Activated naive CD4-positive, alpha-beta T cell treated with anti-CD3 and anti-CD28 coated beads, Interleukin-2, amount 10 ng/mL, durations not matched to agents 7 days and 5 days (primary cell): ENCODE data around the gene GORASP1.

Source experiments
- CTCF ChIA-PET: fragments of 350-600 bp; sonication (Branson Sonifier 250); formaldehyde crosslinking; loops from one replicate; lab custom pipeline; 2021; ENCODE audit warnings: antibody characterized with exemption; lab: Charles Lee
- DNase-seq: peaks from one replicate; pipeline ENCODE4 v3.0.0-alpha.2; 2020
- H3K27ac Mint-ChIP-seq: one replicate; pipeline ENCODE4 v1.8.0; 2021; ENCODE audit warnings: mild to moderate bottlenecking, moderate library complexity, mixed read lengths
- H3K27me3 Mint-ChIP-seq: one replicate; pipeline ENCODE4 v1.8.0; 2021; ENCODE audit warnings: mild to moderate bottlenecking, mixed read lengths
- H3K36me3 Mint-ChIP-seq: one replicate; pipeline ENCODE4 v1.8.0; 2021; ENCODE audit warnings: mixed read lengths
- H3K4me1 Mint-ChIP-seq: one replicate; pipeline ENCODE4 v1.8.0; 2021; ENCODE audit warnings: mixed read lengths
- H3K4me3 Mint-ChIP-seq: one replicate; pipeline ENCODE4 v1.8.0; 2021; ENCODE audit warnings: mild to moderate bottlenecking, moderate library complexity, mixed read lengths
- H3K9me3 Mint-ChIP-seq: one replicate; pipeline ENCODE4 v1.8.0; 2021; ENCODE audit warnings: mixed read lengths

The GORASP1 gene

GRCh38 chr3:39136533-39137434 lies 29.4 kb upstream of the GORASP1 start:
- Mint-ChIP-seq H3K9me3 (no peaks in the 10 kb centered on the region), H3K36me3 (peaks cover 10% of the 10 kb centered on the region), H3K4me1 (peaks cover 5% of the 10 kb centered on the region), H3K27ac (no peak overlapping the region), H3K27me3 (peaks cover 7% of the 10 kb centered on the region), H3K4me3 (no peak overlapping the region)
- no peak for DNase-seq
- CTCF ChIA-PET = interaction anchor here (1.2 to 1.7 kb wide), 2 partner anchors 10 to 53 kb away, joined by 3 to 7 read pairs; no protein-coding TSS in a partner anchor

GRCh38 chr3:39135170-39135805 lies 27.9 kb upstream of the GORASP1 start:
- CTCF ChIA-PET = interaction anchor here (1.0 to 1.7 kb wide), 2 partner anchors 8 kb away, joined by 3 to 7 read pairs; no protein-coding TSS in a partner anchor
- no peak overlapping the region for H3K4me3 Mint-ChIP-seq
- H3K27me3 Mint-ChIP-seq = peaks cover 7% of the 10 kb centered on the region
- DNase-seq = no peak
- H3K4me1 Mint-ChIP-seq = peaks cover 5% of the 10 kb centered on the region
- no peaks in the 10 kb centered on the region for H3K36me3 Mint-ChIP-seq
- no peak overlapping the region for H3K27ac Mint-ChIP-seq
- H3K9me3 Mint-ChIP-seq = no peaks in the 10 kb centered on the region

DNA sequence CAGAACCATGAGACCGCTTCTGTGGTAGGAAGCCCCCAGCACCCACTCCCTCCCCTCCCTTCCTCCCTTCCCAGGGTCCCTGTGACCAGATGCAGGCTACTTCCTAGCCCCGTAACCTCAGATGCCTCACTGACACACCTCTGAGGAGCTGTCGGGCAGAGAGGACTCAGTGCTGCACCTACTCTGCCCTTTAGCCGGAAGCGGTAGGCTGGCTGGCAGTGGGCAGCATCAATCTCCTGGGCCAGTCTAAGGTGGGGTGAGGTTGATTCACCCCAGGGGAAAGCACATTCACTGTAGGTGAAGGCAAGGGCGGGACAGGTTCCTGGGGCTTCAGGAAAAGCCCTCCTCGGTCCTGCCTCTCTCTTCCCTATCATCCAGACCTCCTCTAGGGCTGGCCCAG lies 26.9 kb upstream of the GORASP1 start:
- Mint-ChIP-seq H3K4me1 (peaks cover 5% of the 10 kb centered on the region), H3K27me3 (peaks cover 7% of the 10 kb centered on the region), H3K9me3 (no peaks in the 10 kb centered on the region), H3K4me3 (no peak overlapping the region), H3K36me3 (no peaks in the 10 kb centered on the region), H3K27ac (no peak overlapping the region)
- DNase-seq = no peak
- CTCF ChIA-PET = interaction anchor here (1.0 kb wide), 1 partner anchor 7 kb away, joined by 3 read pairs; no protein-coding TSS in a partner anchor

DNA sequence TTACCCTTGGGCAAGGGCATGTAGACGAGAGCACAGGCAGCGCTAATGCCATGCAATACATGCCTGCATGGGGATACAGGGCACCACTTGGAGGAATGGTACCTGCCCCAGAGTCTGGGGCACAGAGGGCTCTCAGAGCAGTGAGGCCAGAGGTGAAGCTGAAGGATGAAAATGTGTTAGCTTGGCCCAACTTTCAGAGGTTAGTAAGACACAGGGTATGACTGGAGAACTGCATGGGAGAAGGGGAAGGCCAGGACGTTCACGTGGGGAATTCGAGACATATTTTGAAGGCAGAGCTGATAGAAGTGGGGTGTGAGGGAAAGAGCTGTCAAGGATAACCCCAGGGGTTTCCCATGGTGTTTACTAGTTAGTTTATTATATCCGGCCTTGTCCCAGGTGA lies 26.4 kb upstream of the GORASP1 start:
- no peak for DNase-seq
- H3K9me3 Mint-ChIP-seq = no peaks in the 10 kb centered on the region
- no peak overlapping the region for H3K27ac Mint-ChIP-seq
- H3K36me3 Mint-ChIP-seq = no peaks in the 10 kb centered on the region
- H3K27me3 Mint-ChIP-seq = peaks cover 7% of the 10 kb centered on the region
- peaks cover 7% of the 10 kb centered on the region for H3K4me1 Mint-ChIP-seq
- CTCF ChIA-PET = interaction anchor here (0.5 to 1.1 kb wide), 2 partner anchors 10 to 156 kb away, joined by 3 read pairs; no protein-coding TSS in a partner anchor
- H3K4me3 Mint-ChIP-seq = no peak overlapping the region

DNA sequence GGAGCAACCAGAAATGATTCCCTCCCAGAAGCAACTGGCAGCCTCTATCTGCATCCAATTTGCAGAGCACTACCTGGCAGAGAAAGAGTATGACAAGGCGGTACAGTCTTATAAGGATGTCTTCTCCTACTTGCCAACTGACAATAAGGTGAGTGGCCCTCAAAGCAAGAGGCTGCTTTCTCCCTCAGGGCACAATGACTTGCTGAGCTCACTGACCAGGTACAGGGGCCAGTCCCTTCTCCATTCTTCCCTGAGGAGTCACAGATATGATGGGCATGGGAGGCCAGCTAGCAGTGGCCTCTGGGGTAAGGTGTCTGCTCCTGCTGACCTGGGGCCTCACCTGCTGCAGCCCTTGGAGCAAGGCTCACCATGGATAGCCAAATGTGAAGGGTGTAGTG lies 25.7 kb upstream of the GORASP1 start:
- CTCF ChIA-PET = interaction anchor here (1.1 kb wide), 1 partner anchor 157 kb away, joined by 3 read pairs; no protein-coding TSS in a partner anchor
- Mint-ChIP-seq H3K27me3 (peaks cover 7% of the 10 kb centered on the region), H3K27ac (no peak overlapping the region), H3K4me1 (peaks cover 14% of the 10 kb centered on the region), H3K9me3 (no peaks in the 10 kb centered on the region), H3K4me3 (no peak overlapping the region), H3K36me3 (no peaks in the 10 kb centered on the region)
- DNase-seq = no peak

DNA sequence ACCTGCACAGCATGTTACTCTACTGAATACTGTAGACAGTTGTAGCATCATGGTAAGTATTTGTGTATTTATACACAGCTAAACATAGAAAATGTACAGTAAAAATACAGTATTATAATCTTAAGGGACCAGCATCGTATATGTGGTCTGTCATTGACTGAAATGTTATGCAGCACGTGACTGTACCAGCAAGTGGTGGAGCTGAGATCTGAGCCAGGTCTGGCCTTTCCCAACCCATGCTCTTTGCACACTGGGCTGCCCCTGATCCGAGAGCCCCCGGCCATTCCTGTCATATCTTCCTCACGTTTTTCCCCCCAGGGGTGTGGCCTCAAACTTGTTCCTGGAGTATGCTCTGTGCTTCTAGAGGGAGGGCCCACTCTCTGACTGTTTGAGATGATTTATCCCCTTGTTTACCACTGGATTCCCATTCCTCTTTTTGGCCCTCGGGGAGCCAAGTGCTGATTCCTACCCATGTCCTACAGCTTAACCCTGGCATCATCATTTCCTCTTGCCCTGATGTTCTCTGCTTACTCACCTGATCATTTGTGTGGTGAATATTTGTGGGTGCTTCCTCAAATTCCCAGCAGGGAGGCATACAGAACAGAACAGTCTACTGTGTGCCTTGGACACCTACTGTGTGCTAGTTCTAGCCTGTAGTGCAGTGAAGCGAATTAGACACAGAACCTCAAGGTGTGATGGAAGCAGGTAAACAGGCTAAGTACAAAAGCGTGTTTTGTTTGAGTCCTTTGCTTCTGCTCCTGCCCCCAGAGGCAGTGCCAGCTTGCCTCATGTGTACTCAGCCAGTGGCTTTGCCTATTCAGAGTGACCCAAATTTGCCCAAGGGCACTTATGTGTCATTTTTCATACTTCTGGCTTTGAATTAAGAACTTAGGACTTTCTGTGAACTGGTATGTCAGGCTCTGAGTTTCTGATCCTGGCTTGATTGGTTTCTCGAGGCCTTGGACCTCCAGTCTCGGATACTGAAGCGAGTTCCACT lies 25.0 kb upstream of the GORASP1 start:
- H3K27me3 Mint-ChIP-seq = peaks cover 7% of the 10 kb centered on the region
- no peaks in the 10 kb centered on the region for H3K36me3 Mint-ChIP-seq
- CTCF ChIA-PET = interaction anchor here (1.0 to 1.9 kb wide), 3 partner anchors 15 to 156 kb away, joined by 3 to 7 read pairs (median 5); no protein-coding TSS in a partner anchor
- no peak overlapping the region for H3K27ac Mint-ChIP-seq
- no peak overlapping the region for H3K4me3 Mint-ChIP-seq
- DNase-seq = no peak
- H3K9me3 Mint-ChIP-seq = no peaks in the 10 kb centered on the region
- peaks cover 21% of the 10 kb centered on the region for H3K4me1 Mint-ChIP-seq

DNA sequence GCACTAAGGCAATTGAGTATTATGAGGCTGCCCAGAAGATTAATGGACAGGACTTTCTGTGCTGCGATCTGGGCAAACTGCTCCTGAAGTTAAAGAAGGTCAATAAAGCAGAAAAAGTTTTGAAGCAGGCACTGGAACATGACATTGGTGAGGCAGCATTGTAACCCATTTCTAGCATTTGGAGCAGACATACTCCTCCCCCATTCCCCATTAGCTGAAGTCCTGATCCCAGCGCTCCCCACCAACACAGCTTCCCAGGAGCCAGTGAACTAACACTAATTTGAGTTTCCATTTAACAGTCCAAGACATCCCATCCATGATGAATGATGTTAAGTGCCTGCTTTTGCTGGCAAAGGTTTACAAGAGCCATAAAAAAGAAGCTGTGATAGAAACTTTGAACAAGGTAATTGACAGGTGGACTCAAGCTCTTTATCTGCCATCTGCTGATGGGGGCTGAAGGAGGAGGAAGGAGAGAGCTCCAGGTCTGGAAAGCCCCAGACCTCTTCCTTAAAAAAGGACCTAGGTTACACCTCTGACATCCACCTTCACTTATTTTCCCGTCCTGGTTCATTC lies 23.4 kb upstream of the GORASP1 start:
- no peak overlapping the region for H3K27ac Mint-ChIP-seq
- H3K4me1 Mint-ChIP-seq = peaks cover 32% of the 10 kb centered on the region

GRCh38 chr3:39130026-39130425 lies 22.6 kb upstream of the GORASP1 start:
- peaks cover 12% of the 10 kb centered on the region for H3K27me3 Mint-ChIP-seq

More for the DNA sequence above, 23.4 kb upstream of the GORASP1 start:
- Mint-ChIP-seq H3K4me3 (no peak overlapping the region), H3K9me3 (no peaks in the 10 kb centered on the region), H3K36me3 (no peaks in the 10 kb centered on the region), H3K27me3 (peaks cover 7% of the 10 kb centered on the region)
- no peak for DNase-seq
- CTCF ChIA-PET = interaction anchor here (1.2 to 1.9 kb wide), 6 partner anchors 13 to 162 kb away, joined by 3 to 7 read pairs (median 4); partner anchors contain the start of gene TTC21A

GRCh38 chr3:39128951-39129350 lies 21.5 kb upstream of the GORASP1 start:
- DNase-seq = no peak
- CTCF ChIA-PET = interaction anchor here (1.2 to 6.6 kb wide), 5 partner anchors 18 to 163 kb away, joined by 3 to 83 read pairs (median 27); no protein-coding TSS in a partner anchor
- no peaks in the 10 kb centered on the region for H3K9me3 Mint-ChIP-seq
- H3K27me3 Mint-ChIP-seq = peaks cover 15% of the 10 kb centered on the region
- peaks cover 32% of the 10 kb centered on the region for H3K4me1 Mint-ChIP-seq
- no peak overlapping the region for H3K27ac Mint-ChIP-seq
- no peaks in the 10 kb centered on the region for H3K36me3 Mint-ChIP-seq
- H3K4me3 Mint-ChIP-seq = no peak overlapping the region

More at GRCh38 chr3:39130026-39130425, 22.6 kb upstream of the GORASP1 start:
- H3K4me3 Mint-ChIP-seq = no peak overlapping the region
- H3K27ac Mint-ChIP-seq = no peak overlapping the region
- CTCF ChIA-PET = interaction anchor here (1.2 to 1.9 kb wide), 4 partner anchors 17 to 162 kb away, joined by 3 to 6 read pairs (median 4); partner anchors contain the start of gene TTC21A
- H3K36me3 Mint-ChIP-seq = no peaks in the 10 kb centered on the region
- peaks cover 32% of the 10 kb centered on the region for H3K4me1 Mint-ChIP-seq
- H3K9me3 Mint-ChIP-seq = no peaks in the 10 kb centered on the region
- peak; percentile 17 for DNase-seq

- Mint-ChIP-seq H3K36me3 (no peaks in the 10 kb centered on the region), H3K4me1 (peaks cover 32% of the 10 kb centered on the region), H3K9me3 (no peaks in the 10 kb centered on the region), H3K4me3 (no peak overlapping the region), H3K27me3 (peaks cover 10% of the 10 kb centered on the region), H3K27ac (peak overlapping the region; percentile 80)
- CTCF ChIA-PET = interaction anchor here (0.6 to 6.6 kb wide), 11 partner anchors 8 to 250 kb away, joined by 3 to 83 read pairs (median 5); partner anchors contain the start of gene XIRP1
- DNase-seq = no peak
Observed at GRCh38 chr3:39127908-39128304, 20.5 kb upstream of the GORASP1 start.

DNA sequence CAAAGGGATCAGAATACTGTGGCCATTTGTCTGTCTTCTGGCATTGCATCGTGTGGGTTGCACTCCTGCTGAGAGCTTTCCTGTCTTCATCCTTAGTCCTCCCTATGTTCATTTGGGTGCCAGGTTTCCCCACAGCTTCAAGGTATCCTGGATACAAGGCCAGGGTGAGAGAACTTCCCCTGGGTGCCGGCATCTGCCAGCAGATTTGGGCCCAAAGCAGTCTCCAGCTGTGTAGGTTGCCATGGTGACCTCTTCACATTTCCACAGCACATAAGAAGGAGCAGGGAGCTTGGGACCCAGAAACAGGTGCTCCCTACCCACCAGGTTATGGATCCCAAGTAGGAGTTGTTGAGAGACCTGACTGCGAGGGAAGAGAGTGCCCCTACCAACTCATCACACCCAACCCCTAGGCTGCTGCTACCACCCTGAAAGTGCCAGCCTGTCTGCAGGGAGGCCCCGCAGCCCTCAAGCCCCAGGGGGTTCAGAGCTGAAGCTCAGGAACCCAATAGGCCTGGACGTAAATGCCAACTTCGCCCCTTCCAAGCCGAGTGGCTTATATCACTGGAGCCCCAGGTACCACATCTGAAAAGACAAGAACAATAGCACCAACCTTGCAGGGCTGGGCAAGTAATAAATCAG lies 20.0 kb upstream of the GORASP1 start:
- Mint-ChIP-seq H3K4me1 (peaks cover 32% of the 10 kb centered on the region), H3K27me3 (peaks cover 12% of the 10 kb centered on the region), H3K9me3 (no peaks in the 10 kb centered on the region), H3K27ac (peak overlapping the region; percentile 80), H3K4me3 (no peak overlapping the region), H3K36me3 (no peaks in the 10 kb centered on the region)
- DNase-seq = no peak
- CTCF ChIA-PET = interaction anchor here (0.6 to 6.6 kb wide), 18 partner anchors 7 to 250 kb away, joined by 3 to 83 read pairs (median 4); partner anchors contain the start of gene XIRP1

- DNase-seq = peak; percentile 57
Observed at GRCh38 chr3:39126532-39127071, 19.2 kb upstream of the GORASP1 start.

More at GRCh38 chr3:39126532-39127071, 19.2 kb upstream of the GORASP1 start:
- no peaks in the 10 kb centered on the region for H3K36me3 Mint-ChIP-seq
- H3K4me1 Mint-ChIP-seq = peaks cover 32% of the 10 kb centered on the region
- H3K27me3 Mint-ChIP-seq = peaks cover 20% of the 10 kb centered on the region
- peak overlapping the region; percentile 39 for H3K27ac Mint-ChIP-seq
- no peak overlapping the region for H3K4me3 Mint-ChIP-seq
- no peaks in the 10 kb centered on the region for H3K9me3 Mint-ChIP-seq
- CTCF ChIA-PET = interaction anchor here (0.6 to 6.6 kb wide), 15 partner anchors 8 to 165 kb away, joined by 3 to 83 read pairs (median 4); no protein-coding TSS in a partner anchor
